GM23338 (cell line): Measurements from ENCODE around the gene IL19. TPM values are rescaled to one million over a fixed set of nuclear protein-coding genes. Genes with fewer than 3 reads are reported as not detected.

ENCODE experiments used
- ATAC-seq: fragments of 200-7000 bp; cut with Tn5 transposase; 3 replicates; pipeline ENCODE4 v1.9.1; 2020
- DNase-seq: peaks from one replicate; pipeline ENCODE4 v3.0.0-alpha.2; 2015; ENCODE audit warnings: low spot score
- H2AFZ ChIP-seq: fragments of 200-600 bp; sonication (generic); 2 replicates; pipeline ENCODE4 v1.8.0; 2016; ENCODE audit warnings: antibody characterized with exemption, mild to moderate bottlenecking, moderate library complexity
- H3F3A ChIP-seq: fragments of 200-600 bp; sonication (generic); replicated peaks from 2 replicates; pipeline ENCODE4 v1.8.0; 2017; ENCODE audit warnings: antibody characterized with exemption, mixed run types, low read depth
- H3K27ac ChIP-seq: fragments of 200-600 bp; sonication (generic); 2 replicates; pipeline ENCODE4 v1.6.1; 2016; ENCODE audit warnings: low read depth
- H3K27me3 ChIP-seq: fragments of 200-600 bp; sonication (generic); 2 replicates; pipeline ENCODE4 v1.8.0; 2016; ENCODE audit warnings: mild to moderate bottlenecking, mixed run types, moderate library complexity; ENCODE audit not compliant: insufficient read depth
- H3K36me3 ChIP-seq: fragments of 200-600 bp; sonication (generic); 2 replicates; pipeline ENCODE4 v1.8.0; 2016; ENCODE audit warnings: mild to moderate bottlenecking; ENCODE audit not compliant: insufficient read depth
- H3K4me1 ChIP-seq: fragments of 200-600 bp; sonication (generic); 2 replicates; pipeline ENCODE4 v1.8.0; 2016; ENCODE audit warnings: mild to moderate bottlenecking, moderate library complexity; ENCODE audit not compliant: insufficient read depth
- H3K4me2 ChIP-seq: fragments of 200-600 bp; sonication (generic); 2 replicates; pipeline ENCODE4 v1.7.1; 2017; ENCODE audit warnings: mixed run types
- H3K4me3 ChIP-seq: fragments of 200-600 bp; sonication (generic); 2 replicates; pipeline ENCODE4 v1.6.1; 2016; ENCODE audit warnings: mixed run types
- H3K79me2 ChIP-seq: fragments of 200-600 bp; sonication (generic); replicated peaks from 2 replicates; pipeline ENCODE4 v1.8.0; 2017; ENCODE audit warnings: mild to moderate bottlenecking; ENCODE audit not compliant: insufficient read depth
- H3K9me2 ChIP-seq: fragments of 200-600 bp; sonication (generic); 2 replicates; pipeline ENCODE4 v1.8.0; 2017; ENCODE audit not compliant: insufficient read depth
- H4K20me1 ChIP-seq: fragments of 200-600 bp; sonication (generic); replicated peaks from 2 replicates; pipeline ENCODE4 v1.8.0; 2017; ENCODE audit warnings: mild to moderate bottlenecking; ENCODE audit not compliant: insufficient read depth
- H3K27ac Mint-ChIP-seq: 2 replicates; pipeline ENCODE4 v1.8.0; 2020; ENCODE audit warnings: inconsistent platforms, mild to moderate bottlenecking, moderate library complexity, mixed read lengths
- H3K27me3 Mint-ChIP-seq: 3 replicates; pipeline ENCODE4 v1.8.0; 2022; ENCODE audit warnings: low read depth, mild to moderate bottlenecking, moderate library complexity, mixed read lengths, inconsistent platforms; ENCODE audit not compliant: insufficient read depth, poor library complexity
- H3K36me3 Mint-ChIP-seq: 3 replicates; pipeline ENCODE4 v1.8.0; 2021; ENCODE audit warnings: low read depth, mild to moderate bottlenecking, inconsistent platforms, moderate library complexity, mixed read lengths
- H3K4me1 Mint-ChIP-seq: 3 replicates; pipeline ENCODE4 v1.8.0; 2020; ENCODE audit warnings: mild to moderate bottlenecking, inconsistent platforms, mixed read lengths
- H3K4me3 Mint-ChIP-seq: 3 replicates; pipeline ENCODE4 v1.8.0; 2021; ENCODE audit warnings: moderate library complexity, mild to moderate bottlenecking, inconsistent platforms, mixed read lengths
- H3K9me3 Mint-ChIP-seq: 3 replicates; pipeline ENCODE4 v1.8.0; 2020; ENCODE audit warnings: moderate library complexity, mild to moderate bottlenecking, inconsistent platforms, mixed read lengths
- CREB1 ChIP-seq: fragments of 250-450 bp; sonication (Bioruptor Pico); IDR thresholded peaks from 2 replicates; pipeline ENCODE4 v1.5.0; 2020; ENCODE audit warnings: low read depth, mild to moderate bottlenecking, moderate library complexity
- CTCF ChIP-seq, 2 experiments: fragments of 200-600 bp in 1 of 2; sonication (generic) in 1 of 2; conservative IDR thresholded peaks; 2 replicates each; pipeline versions ENCODE4 v1.5.1 to v1.6.1; 2016 to 2017; ENCODE audit warnings: antibody characterized with exemption in 2 of 2, low read depth in 2 of 2, mild to moderate bottlenecking in 2 of 2, moderate library complexity in 1 of 2
- ETS1 ChIP-seq: IDR thresholded peaks from 2 replicates; pipeline ENCODE4 v1.6.1; 2016; ENCODE audit warnings: antibody characterized with exemption
- EZH2 ChIP-seq: fragments of 200-600 bp; sonication (generic); IDR thresholded peaks from one replicate; pipeline ENCODE4 v1.8.0; 2017; ENCODE audit warnings: antibody characterized with exemption, mild to moderate bottlenecking, low read depth; ENCODE audit not compliant: unreplicated experiment
- EZH2phosphoT487 ChIP-seq: fragments of 200-600 bp; sonication (generic); IDR thresholded peaks from one replicate; pipeline ENCODE4 v1.8.1; 2018; ENCODE audit warnings: antibody characterized with exemption; ENCODE audit not compliant: unreplicated experiment
- JUNB ChIP-seq: IDR thresholded peaks from one replicate; pipeline ENCODE4 v1.6.1; 2016; ENCODE audit warnings: antibody characterized with exemption; ENCODE audit not compliant: unreplicated experiment
- NANOG ChIP-seq: IDR thresholded peaks from 2 replicates; pipeline ENCODE4 v1.6.1; 2016; ENCODE audit warnings: antibody characterized with exemption, borderline replicate concordance
- POLR2AphosphoS5 ChIP-seq: IDR thresholded peaks from 2 replicates; pipeline ENCODE4 v1.6.1; 2016; ENCODE audit warnings: antibody characterized with exemption, low read depth
- REST ChIP-seq: IDR thresholded peaks from one replicate; pipeline ENCODE4 v1.6.1; 2018; ENCODE audit warnings: antibody characterized with exemption; ENCODE audit not compliant: unreplicated experiment
- STAT1 ChIP-seq: IDR thresholded peaks from one replicate; pipeline ENCODE4 v1.6.1; 2016; ENCODE audit warnings: antibody characterized with exemption; ENCODE audit not compliant: unreplicated experiment
- ZNF114 ChIP-seq: fragments of 250-450 bp; sonication (Bioruptor Pico); IDR thresholded peaks from 2 replicates; pipeline ENCODE4 v1.5.0; 2020; ENCODE audit warnings: mild to moderate bottlenecking, moderate library complexity
- ZNF331 ChIP-seq: fragments of 250-450 bp; sonication (Bioruptor Pico); IDR thresholded peaks from 2 replicates; pipeline ENCODE4 v1.5.0; 2020; ENCODE audit warnings: low read depth, mild to moderate bottlenecking, moderate library complexity
- ZNF462 ChIP-seq: fragments of 250-450 bp; sonication (Bioruptor Pico); IDR thresholded peaks from 2 replicates; pipeline ENCODE4 v1.5.0; 2020; ENCODE audit warnings: mild to moderate bottlenecking, moderate library complexity
- polyA plus RNA-seq: library from polyadenylated mRNA; unstranded; fragments of >200 nt; fragmentation: Nextera tagmentation; extraction: Ambion mirVana; gene quantifications from 2 replicates; pipeline ENCODE4 v1.2.1, GENCODE V29; 2016
- total RNA-seq: library from RNA; depleted of rRNA; stranded (reverse); fragments of >200 nt; shearing (Covaris generic); gene quantifications from 2 replicates; pipeline ENCODE4 v1.2.3, GENCODE V29; 2014

Gene IL19
- total and polyA plus RNA-seq, 2 experiments from 2014 or later, result not detected

- peaks cover under 1% of the 10 kb centered on the region; the same call in 1 of the 3 replicates for H3K4me1 Mint-ChIP-seq
- H3K27ac Mint-ChIP-seq, result no peak overlapping the region
- no peaks in the 10 kb centered on the region for H3K36me3 Mint-ChIP-seq
- ATAC-seq, result no peak
- no peaks in the 10 kb centered on the region for H3K9me3 Mint-ChIP-seq
- H3K79me2 ChIP-seq, result no peaks in the 10 kb centered on the region
- no peak overlapping the region for H3K4me2 ChIP-seq
- 0 out of 2 replicates have a peak, but pooled peaks cover 5% of the 10 kb centered on the region for H3K9me2 ChIP-seq
- TF ChIP-seq JUNB, result no peak
- TF ChIP-seq CREB1 (CRISPR knock-in tag), result no peak
- no peak for TF ChIP-seq ZNF114
- TF ChIP-seq ZNF462, result no peak
- no peak for TF ChIP-seq ZNF331 (CRISPR knock-in tag)
- TF ChIP-seq EZH2, result no peak
- no peak for TF ChIP-seq CTCF (conservative IDR thresholded peaks at IDR 0.05; ENCODE audit: low read depth in 2 of 2)
- no peak for TF ChIP-seq STAT1
- TF ChIP-seq REST, result no peak
- no peak for TF ChIP-seq EZH2phosphoT487
- no peak for TF ChIP-seq POLR2AphosphoS5
- no peak for TF ChIP-seq NANOG
- TF ChIP-seq ETS1, result no peak
- H3F3A ChIP-seq, result no peaks in the 10 kb centered on the region
- H3K27ac ChIP-seq, result no peak overlapping the region
- no peaks in the 10 kb centered on the region for H3K27me3 Mint-ChIP-seq
- DNase-seq, result no peak
- H3K36me3 ChIP-seq, result no peaks in the 10 kb centered on the region
- H3K4me3 Mint-ChIP-seq, result no peak overlapping the region
- H3K27me3 ChIP-seq, result peaks cover 20% of the 10 kb centered on the region
- H4K20me1 ChIP-seq, result no peaks in the 10 kb centered on the region; the same call in 1 of the 2 replicates
- H2AFZ ChIP-seq, result no peak overlapping the region
- no peak overlapping the region for H3K4me3 ChIP-seq
- H3K4me1 ChIP-seq, result no peaks in the 10 kb centered on the region
Measured at GRCh38 chr1:206757524-206758266, 12.9 kb upstream of the IL19 start.
